Cardiac fibroblast (primary cell): ENCODE data around the gene GYS2.
A peak's percentile ranks its signal among the peaks of the same experiment; 100 is the strongest.

ENCODE experiments used
- DNase-seq, 2 donors: peaks; one replicate each; pipeline versions ENCODE4 v3.0.0 to v3.0.0-alpha.2; 2010; ENCODE audit warnings: low read depth in 2 of 2
- H3K4me3 ChIP-seq, 2 donors: replicated peaks in 1 of 2; 1 replicate in 1 of 2; 2 replicates in 1 of 2; pipeline ENCODE4 v1.5.1; 2011; ENCODE audit warnings: low read depth in 2 of 2, low read length in 2 of 2, mild to moderate bottlenecking in 2 of 2, moderate library complexity in 1 of 2
- TF ChIP-seq, protein P1 (sequence below): IDR thresholded peaks from one replicate; pipeline ENCODE4 v1.5.1; 2011; ENCODE audit warnings: low read depth, mild to moderate bottlenecking, low read length, inconsistent platforms

The GYS2 gene

DNA sequence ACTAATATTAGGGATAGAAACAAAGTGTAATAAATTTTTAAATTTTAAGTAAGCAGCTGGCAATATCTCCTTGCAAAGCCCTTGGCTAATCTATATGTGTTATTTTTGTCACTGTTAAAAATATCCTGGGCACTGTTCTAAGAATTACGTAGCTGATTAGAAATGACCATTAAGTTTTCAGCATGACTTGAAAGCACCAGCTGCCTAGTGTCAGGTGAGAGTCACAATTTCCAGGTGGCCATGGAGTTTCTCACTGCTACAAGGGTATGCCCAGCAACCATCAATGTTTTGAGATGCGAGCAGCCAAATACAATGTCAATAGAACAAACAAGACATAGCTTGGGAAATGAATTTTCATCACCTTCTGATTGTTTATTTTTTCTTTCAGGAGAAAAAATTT lies 23.3 kb upstream of the GYS2 start:
- no peak overlapping the region for H3K4me3 ChIP-seq
- DNase-seq, result no peak
- TF ChIP-seq, protein P1, sequence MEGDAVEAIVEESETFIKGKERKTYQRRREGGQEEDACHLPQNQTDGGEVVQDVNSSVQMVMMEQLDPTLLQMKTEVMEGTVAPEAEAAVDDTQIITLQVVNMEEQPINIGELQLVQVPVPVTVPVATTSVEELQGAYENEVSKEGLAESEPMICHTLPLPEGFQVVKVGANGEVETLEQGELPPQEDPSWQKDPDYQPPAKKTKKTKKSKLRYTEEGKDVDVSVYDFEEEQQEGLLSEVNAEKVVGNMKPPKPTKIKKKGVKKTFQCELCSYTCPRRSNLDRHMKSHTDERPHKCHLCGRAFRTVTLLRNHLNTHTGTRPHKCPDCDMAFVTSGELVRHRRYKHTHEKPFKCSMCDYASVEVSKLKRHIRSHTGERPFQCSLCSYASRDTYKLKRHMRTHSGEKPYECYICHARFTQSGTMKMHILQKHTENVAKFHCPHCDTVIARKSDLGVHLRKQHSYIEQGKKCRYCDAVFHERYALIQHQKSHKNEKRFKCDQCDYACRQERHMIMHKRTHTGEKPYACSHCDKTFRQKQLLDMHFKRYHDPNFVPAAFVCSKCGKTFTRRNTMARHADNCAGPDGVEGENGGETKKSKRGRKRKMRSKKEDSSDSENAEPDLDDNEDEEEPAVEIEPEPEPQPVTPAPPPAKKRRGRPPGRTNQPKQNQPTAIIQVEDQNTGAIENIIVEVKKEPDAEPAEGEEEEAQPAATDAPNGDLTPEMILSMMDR, result no peak

DNA sequence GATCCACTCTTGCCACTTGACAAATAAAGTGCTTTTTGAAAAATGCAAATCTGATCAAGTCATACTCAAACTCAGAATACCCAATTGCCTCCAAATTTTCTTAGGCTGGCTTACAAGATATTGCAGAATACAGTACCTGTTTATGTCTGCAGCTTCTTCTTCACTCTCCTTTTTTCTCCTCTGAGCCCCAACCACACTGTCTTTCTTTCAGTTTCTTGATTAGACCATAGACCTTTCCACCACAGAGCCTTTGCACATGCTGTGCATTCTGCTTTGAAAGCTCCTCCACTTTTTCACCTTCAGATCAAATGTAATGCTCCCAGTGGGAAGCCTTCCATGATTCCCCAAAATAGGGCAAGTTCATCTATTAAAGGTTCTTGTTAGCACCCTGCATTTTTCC lies 13.9 kb upstream of the GYS2 start:
- DNase-seq, result no peak
- TF ChIP-seq, protein P1, result no peak

DNA sequence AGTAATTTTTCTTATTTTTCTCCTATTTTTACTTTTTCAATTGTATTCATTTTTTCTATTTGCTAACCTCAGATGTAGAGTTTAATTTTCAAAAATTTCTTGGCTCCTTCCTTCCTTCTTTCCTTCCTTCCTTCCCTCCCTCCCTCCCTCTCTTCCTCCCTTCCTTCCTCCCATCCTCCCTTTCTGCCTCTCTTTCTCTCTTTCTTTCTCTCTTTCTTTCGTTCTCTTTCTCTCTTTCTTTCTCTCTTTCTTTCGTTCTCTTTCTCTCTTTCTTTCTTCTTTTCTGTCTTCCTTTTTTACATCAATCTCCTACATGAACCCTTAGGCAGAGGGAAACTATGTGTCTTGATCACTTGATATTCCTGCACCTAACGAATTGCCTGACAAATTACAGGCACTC lies 12.4 kb upstream of the GYS2 start:
- no peak for DNase-seq
- TF ChIP-seq, protein P1, result no peak
- no peak overlapping the region for H3K4me3 ChIP-seq

More for the DNA sequence above, 13.9 kb upstream of the GYS2 start:
- no peak overlapping the region for H3K4me3 ChIP-seq

DNA sequence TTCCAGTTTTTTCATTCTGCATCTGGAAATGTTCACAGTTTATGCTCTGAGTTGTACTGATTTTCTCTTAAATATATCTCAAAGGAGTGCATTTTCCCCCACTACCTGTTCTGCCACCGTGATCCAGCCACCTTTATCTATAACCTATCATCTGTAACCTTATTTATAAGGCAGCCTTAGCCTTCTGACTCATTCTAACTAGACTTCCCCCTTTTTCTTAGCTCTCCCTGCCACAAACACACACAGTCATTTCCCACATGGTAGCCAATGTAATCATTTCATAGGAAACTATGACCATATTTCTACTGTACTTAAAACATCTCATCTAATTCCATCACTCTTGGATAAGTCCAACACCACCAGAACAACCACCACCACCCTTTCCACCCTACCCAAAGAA lies 10.8 kb upstream of the GYS2 start:
- H3K4me3 ChIP-seq, result no peak overlapping the region
- TF ChIP-seq, protein P1, result no peak
- peak in 1 of 2 donors; percentile 61 for DNase-seq

DNA sequence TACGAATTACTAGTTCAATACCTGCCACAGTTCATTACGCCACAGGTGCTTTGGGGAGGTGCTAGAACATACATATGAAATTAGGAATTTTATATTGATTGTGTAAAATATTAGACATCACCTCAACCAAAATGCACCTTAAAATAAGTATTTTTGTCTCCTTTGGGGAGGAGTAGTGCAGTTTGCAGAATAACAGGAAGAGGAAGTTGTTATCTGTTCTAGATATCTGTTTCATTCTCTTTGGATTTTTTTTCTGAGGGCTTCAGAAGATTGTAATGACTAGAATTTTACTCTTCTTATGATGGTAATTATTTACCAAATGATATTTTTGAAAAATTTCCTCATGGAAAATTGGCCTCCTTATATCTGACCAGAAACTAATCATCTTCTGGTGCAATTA lies 9.9 kb upstream of the GYS2 start:
- DNase-seq, result no peak
- no peak overlapping the region for H3K4me3 ChIP-seq
- TF ChIP-seq, protein P1, result no peak

DNA sequence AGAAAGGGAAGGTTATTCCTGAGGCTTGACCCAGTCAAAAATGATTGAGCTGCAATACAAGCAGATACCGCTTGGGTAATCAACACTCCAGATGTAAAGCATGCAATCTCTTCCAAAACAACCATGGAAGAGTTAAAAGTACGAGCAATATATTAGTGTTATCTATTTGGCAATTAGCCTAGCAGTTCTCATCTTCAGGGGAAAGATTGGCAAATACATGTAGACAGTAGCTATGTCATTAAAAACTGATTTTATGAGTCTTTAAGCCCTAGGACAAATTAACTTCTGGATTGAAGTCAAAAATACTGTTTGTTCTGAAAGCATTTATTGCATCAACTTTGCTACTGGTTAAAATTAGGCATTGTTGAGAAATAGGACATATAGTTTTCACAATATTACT lies 9.3 kb upstream of the GYS2 start:
- DNase-seq, result peak; percentile 19 to 27
- no peak overlapping the region for H3K4me3 ChIP-seq
- TF ChIP-seq, protein P1, result peak; percentile 12

DNA sequence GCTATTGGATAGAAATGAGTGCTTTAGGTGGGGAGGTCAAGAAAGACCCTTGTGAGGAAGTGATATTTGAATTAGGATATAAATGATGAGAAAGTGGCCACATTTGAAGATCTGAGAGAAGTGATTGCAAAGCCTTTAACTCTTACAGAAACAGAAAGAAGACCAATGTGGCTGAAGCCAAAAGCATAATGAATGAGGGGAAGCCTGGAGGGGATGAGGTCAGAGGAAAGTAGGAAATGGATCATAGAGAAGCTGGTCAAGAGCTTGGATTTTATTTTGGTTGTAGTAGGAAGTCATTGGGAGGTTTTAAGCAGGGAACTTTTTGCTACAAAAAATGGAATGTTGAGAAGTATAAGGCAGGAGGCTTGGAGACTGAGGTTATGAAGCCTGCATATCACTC lies 3.5 kb upstream of the GYS2 start:
- DNase-seq, result no peak
- H3K4me3 ChIP-seq, result no peak overlapping the region
- TF ChIP-seq, protein P1, result no peak
